Testis (tissue), 5 donors: ENCODE results near the gene POLD4. TPM values are rescaled to one million over a fixed set of nuclear protein-coding genes. Genes with fewer than 3 reads are reported as not detected.
"Not testable (repeated sequence)": the region's sequence is repeated elsewhere in the genome, so short reads cannot be mapped to it uniquely, and the experiment has no call there.

Experiments used
- DNase-seq: peaks from one replicate; pipeline ENCODE4 v3.0.0-alpha.2; 2019
- H3K27ac ChIP-seq, 2 donors: fragments of 200-600 bp; sonication (generic); one replicate each; pipeline ENCODE4 v1.5.1; 2019
- H3K27me3 ChIP-seq: fragments of 200-600 bp; sonication (generic); one replicate; pipeline ENCODE4 v1.5.1; 2019
- H3K36me3 ChIP-seq: fragments of 200-600 bp; sonication (generic); one replicate; pipeline ENCODE4 v1.5.1; 2017; ENCODE audit warnings: low read depth; ENCODE audit errors: missing control alignments
- H3K4me1 ChIP-seq: fragments of 200-600 bp; sonication (generic); one replicate; pipeline ENCODE4 v1.5.1; 2019
- H3K4me3 ChIP-seq, 2 donors: fragments of 200-600 bp; sonication (generic); one replicate each; pipeline ENCODE4 v1.5.1; 2017 to 2019
- H3K9me3 ChIP-seq: fragments of 200-600 bp; sonication (generic); one replicate; pipeline ENCODE4 v1.5.1; 2017
- POLR2A ChIP-seq: fragments of 450-650 bp; IDR thresholded peaks from one replicate; pipeline ENCODE4 v1.6.1; 2017; ENCODE audit warnings: antibody characterized with exemption, mild to moderate bottlenecking, moderate library complexity
- WGBS, 2 donors: methylation state at CpG; one replicate each; pipeline ENCODE4 v1.1.5; 2018; 5-methylcytosine and 5-hydroxymethylcytosine counted together
- intact Hi-C: fragments of 100-400 bp; cut with DNase I; formaldehyde crosslinking; loops from one replicate; pipeline ENCODE4 v1.15.1; 2023; ENCODE audit warnings: low total_unique reads
- long read RNA-seq, 2 donors: transcript quantifications; one replicate each; lab custom pipeline, GENCODE V29; 2026
- polyA plus RNA-seq: library from polyadenylated mRNA; stranded (reverse); fragments of 350-450 nt; fragmentation: Illumina TruSeq; extraction: RNeasy Lipid Tissue Mini Kit (QIAGEN cat#74804); gene quantifications from one replicate; pipeline ENCODE4 v1.2.3, GENCODE V29; 2014; ENCODE audit warnings: low read depth, low replicate concordance; ENCODE audit not compliant: insufficient read depth
- total RNA-seq, 2 donors: library from RNA; depleted of rRNA; stranded (reverse); fragments of >200 nt; gene quantifications; one replicate each; pipeline ENCODE4 v1.2.3, GENCODE V29; 2016
- TF ChIP-seq, protein P1 (sequence below), 3 experiments: fragments of 450-650 bp in 2 of 3; fragments of 200-600 bp in 1 of 3; sonication (generic) in 1 of 3; IDR thresholded peaks; one replicate each; pipeline ENCODE4 v1.5.1; 2016 to 2019; ENCODE audit warnings: antibody characterized with exemption in 3 of 3, mild to moderate bottlenecking in 2 of 3, moderate library complexity in 1 of 3

POLD4 gene
- total RNA-seq (10 to 100 TPM; 53.8 to 59.1 TPM), polyA plus RNA-seq (54.6 TPM)
- long read RNA-seq, donor 1, transcript POLD4-201 (4 exons, 918 nt): major isoform, 17 of 28 reads
- long read RNA-seq, donor 1, transcript POLD4-205 (4 exons, 1,486 nt): minor isoform, 8 of 28 reads
- long read RNA-seq, donor 1, partial matches to known transcripts: 0 of 28 reads
- long read RNA-seq, donor 1, other reads (novel, unspliced or antisense): 0 of 28 reads
- long read RNA-seq, donor 2, transcript POLD4-201 (4 exons, 918 nt): minor isoform, 10 of 25 reads
- long read RNA-seq, donor 2, transcript POLD4-205 (4 exons, 1,486 nt): major isoform, 12 of 25 reads
- long read RNA-seq, donor 2, partial matches to known transcripts: 0 of 25 reads
- long read RNA-seq, donor 2, other reads (novel, unspliced or antisense): 0 of 25 reads

DNA sequence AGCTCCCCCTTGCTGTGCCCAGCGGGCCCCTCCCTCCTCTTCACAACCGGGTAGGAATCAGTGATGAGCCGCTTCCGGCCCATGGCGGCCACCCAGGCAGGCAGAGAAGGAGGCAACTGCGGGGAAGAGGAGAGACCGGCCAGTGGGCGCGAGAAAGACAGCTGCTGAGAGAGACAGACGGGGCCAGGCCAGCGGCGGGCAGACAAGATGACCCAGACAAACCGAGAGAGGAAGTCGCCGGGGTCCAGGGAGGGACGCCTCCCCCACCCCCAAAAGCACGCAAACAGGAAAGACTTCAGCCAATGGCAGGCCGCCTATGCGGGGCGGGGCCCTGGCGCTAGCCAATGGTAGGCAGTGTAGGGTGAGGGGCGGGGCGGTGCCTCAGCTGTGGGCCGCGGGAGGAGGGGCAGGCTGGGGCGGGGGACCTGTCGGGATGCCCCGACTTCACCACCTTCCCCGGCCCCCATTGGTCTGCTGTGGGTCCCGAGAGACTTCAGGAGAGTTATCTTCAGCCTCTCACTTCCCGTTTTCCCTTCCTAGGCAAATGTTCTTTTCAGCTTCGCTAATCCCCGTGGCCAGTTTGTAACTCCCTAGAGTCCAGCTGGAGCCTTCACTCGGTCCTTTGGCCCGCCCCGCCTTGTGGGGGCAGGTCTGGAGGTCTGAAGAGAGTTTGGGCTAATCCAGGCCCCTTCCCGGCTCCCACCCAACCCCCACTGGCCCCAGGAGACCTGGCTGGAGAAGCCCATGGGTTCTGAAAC, at the start of gene POLD4:
TSS of gene POLD4 (minus strand) at position 230 of the 758 bp plus-strand sequence. CDS start at position 83, 147 bp downstream.
- peak; percentile 52 for TF ChIP-seq POLR2A
- TF ChIP-seq, protein P1, sequence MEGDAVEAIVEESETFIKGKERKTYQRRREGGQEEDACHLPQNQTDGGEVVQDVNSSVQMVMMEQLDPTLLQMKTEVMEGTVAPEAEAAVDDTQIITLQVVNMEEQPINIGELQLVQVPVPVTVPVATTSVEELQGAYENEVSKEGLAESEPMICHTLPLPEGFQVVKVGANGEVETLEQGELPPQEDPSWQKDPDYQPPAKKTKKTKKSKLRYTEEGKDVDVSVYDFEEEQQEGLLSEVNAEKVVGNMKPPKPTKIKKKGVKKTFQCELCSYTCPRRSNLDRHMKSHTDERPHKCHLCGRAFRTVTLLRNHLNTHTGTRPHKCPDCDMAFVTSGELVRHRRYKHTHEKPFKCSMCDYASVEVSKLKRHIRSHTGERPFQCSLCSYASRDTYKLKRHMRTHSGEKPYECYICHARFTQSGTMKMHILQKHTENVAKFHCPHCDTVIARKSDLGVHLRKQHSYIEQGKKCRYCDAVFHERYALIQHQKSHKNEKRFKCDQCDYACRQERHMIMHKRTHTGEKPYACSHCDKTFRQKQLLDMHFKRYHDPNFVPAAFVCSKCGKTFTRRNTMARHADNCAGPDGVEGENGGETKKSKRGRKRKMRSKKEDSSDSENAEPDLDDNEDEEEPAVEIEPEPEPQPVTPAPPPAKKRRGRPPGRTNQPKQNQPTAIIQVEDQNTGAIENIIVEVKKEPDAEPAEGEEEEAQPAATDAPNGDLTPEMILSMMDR (IDR thresholded peaks at IDR 0.05): no peak
- Histone ChIP-seq H3K4me1 (peaks cover 43% of the 10 kb centered on the region), H3K27me3 (no peaks in the 10 kb centered on the region), H3K4me3 (peak within 1 kb of the TSS; percentile 72 to 78), H3K27ac (peak within 1 kb of the TSS; percentile 95 to 97), H3K9me3 (no peaks in the 10 kb centered on the region), H3K36me3 (no peaks in the 10 kb centered on the region)
- WGBS, 2 donors: 0 to 1% methylated on average over 27 to 36 of the region's 37 CpGs
- intact Hi-C loops: loop anchor here (5.0 kb wide), 1 partner anchor 34 kb away; no protein-coding TSS in a partner anchor
- peak; percentile 99 for DNase-seq

DNA sequence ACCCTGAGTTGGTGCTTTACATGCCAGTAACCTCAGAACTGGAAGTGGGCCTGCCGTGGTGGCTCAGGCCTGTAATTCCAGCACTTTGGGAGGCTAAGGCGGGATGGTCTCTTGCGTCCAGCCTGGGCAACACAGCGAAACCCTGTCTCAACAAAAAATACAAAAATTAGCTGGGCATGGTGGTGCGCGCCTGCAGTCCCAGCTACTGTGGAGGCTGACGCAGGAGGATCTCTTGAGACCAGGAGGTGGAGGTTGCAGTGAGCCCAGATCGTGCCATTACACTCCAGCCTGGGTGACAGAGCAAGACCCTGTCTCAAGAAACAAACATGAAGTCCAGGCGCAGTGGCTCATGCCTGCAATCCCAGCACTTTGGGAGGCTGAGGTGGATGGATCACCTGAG, 49.7 kb upstream of the POLD4 start:
- intact Hi-C loops: loop anchor here (10.0 kb wide), 1 partner anchor 82 kb away; the partner anchor contains the start of gene AIP

DNA sequence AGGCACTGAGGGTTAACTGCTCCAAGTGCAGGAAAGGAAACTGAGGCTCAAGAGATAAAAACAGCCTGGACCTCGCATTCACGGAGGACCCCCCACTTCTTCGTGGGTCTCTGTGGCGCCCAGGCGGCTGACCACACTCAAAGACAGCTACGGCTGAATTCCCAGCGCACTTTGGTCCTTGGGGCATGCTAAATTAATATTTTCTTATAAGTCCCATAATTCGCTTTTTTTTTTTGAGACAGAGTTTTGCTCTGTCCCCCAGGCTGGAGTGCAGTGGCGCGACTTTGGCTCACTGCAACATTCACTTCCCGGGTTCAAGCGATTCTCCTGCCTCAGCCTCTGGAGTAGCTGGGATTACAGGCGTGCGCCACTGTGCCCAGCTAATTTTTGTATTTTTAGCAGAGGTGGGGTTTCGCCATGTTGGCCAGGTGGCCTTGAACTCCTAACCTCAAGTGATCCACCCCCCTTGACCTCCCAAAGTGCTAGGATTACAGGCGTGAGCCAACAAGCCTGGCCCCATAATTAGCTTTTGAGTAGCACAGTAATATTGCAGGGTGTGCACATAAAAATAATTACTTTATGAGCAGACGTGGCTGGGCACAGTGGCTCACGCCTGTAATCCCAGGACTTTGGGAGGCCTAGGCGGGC, 49.0 kb upstream of the POLD4 start:
- H3K36me3 ChIP-seq, DNase-seq, H3K9me3 ChIP-seq, H3K27me3 ChIP-seq: not testable (repeated sequence)
- H3K27ac ChIP-seq: peak overlapping the region; percentile 66 to 92
- 30 to 52% methylated on average over 17 to 19 of the region's 19 CpGs for whole genome bisulfite sequencing, 2 donors
- peaks cover 16% of the 10 kb centered on the region for H3K4me1 ChIP-seq
- intact Hi-C loops: loop anchor here (10.0 kb wide), 1 partner anchor 82 kb away; the partner anchor contains the start of gene AIP
- H3K4me3 ChIP-seq: peak overlapping the region; percentile 11 to 88

More for the DNA sequence above, 49.7 kb upstream of the POLD4 start:
- H3K4me3 ChIP-seq, H3K27ac ChIP-seq, H3K9me3 ChIP-seq, DNase-seq, H3K27me3 ChIP-seq, H3K36me3 ChIP-seq: not testable (repeated sequence)
- H3K4me1 ChIP-seq: peaks cover 16% of the 10 kb centered on the region
- WGBS, 2 donors: 94% methylated on average over 8 to 9 of the region's 9 CpGs

DNA sequence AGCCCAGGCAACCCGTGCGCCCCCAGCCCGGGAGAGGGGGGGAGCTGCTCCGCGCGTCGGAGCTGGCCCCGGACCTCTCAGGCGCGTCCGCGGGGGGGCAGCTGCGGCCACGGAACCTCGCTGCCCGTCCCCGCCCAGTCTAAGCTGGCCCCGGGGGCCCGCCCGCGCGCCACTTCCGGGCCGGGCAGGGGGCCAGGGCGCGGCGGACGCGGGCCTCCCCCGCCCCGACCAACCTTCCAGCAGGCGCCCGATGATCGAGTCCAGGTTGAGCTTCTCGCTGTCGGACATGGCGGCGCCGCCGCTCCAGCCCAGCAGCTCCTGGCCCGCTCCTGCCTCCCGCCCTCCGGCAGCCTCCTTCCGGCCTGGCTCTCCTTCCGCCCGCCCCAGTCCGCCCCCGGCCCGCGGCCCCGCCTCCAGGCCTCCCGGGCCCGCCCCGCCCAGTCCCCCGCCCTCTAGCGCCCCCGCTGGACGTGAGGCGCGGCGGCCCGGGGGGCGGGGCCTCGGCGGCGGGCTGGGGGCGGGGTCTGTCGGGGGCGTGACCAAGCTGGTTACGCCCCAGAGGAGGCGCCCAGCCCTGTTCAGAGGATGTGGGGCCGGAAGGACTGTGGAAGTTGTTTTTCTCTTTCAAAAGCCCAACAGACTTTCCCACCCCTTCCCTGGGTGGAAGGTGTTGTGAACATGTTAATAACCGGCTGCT, 48.3 kb upstream of the POLD4 start, which contains the start of gene PPP1CA:
TSS of gene PPP1CA (minus strand) at position 364 of the 697 bp plus-strand sequence. CDS start at position 288, 76 bp downstream.
- Histone ChIP-seq H3K4me1 (peaks cover 16% of the 10 kb centered on the region), H3K27me3 (no peaks in the 10 kb centered on the region), H3K4me3 (peak within 1 kb of the TSS; percentile 88 to 93), H3K9me3 (no peaks in the 10 kb centered on the region), H3K27ac (peak within 1 kb of the TSS; percentile 85 to 92), H3K36me3 (no peaks in the 10 kb centered on the region)
- 0 to 1% methylated on average over 4 to 39 of the region's 73 CpGs for WGBS, 2 donors
- intact Hi-C loops: loop anchor here (10.0 kb wide), 1 partner anchor 83 kb away; the partner anchor contains the start of gene AIP
- no peak for TF ChIP-seq POLR2A
- TF ChIP-seq, protein P1 (IDR thresholded peaks at IDR 0.05): peak in 2 of 3 experiments; percentile 2 to 68
- DNase-seq: peak; percentile 92

DNA sequence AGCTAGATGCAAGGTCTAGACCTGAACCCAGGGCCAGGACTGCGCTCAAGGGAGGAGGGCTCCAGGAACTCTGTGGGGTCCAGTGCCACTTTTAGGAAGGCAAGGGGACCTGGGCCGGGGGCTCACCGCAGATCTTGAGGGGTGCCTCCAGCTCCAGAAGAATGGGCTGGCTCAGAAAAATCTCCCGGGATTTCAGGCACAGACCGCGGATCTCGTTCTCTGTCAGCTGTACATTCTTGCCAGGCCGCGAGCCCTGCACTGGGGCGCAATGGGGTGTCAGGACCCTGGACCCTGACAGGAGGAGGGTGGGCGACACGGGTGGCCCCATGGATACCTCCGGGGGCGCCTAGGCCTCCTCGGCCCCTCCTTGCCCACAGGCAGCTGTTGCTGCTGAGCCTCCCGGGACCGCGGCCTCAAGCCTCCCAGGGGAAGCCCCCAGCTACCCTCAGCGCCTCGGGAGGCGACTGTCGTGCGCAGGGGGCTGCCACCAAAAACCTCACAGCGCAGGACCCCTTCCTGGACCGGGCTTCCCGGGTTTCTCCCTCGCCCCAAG, 47.7 kb upstream of the POLD4 start:
- intact Hi-C loops: loop anchor here (10.0 kb wide), 1 partner anchor 84 kb away; the partner anchor contains the start of gene AIP
- WGBS, 2 donors: 10% methylated on average over 7 of the region's 27 CpGs; no CpG with 5 or more reads in 1 of the 2 donors
- Histone ChIP-seq H3K36me3 (no peaks in the 10 kb centered on the region), H3K9me3 (no peaks in the 10 kb centered on the region), H3K27ac (peak overlapping the region; percentile 85 to 92), H3K4me3 (peak overlapping the region; percentile 88 to 93), H3K27me3 (no peaks in the 10 kb centered on the region), H3K4me1 (peaks cover 16% of the 10 kb centered on the region)
- no peak for TF ChIP-seq POLR2A
- TF ChIP-seq, protein P1 (IDR thresholded peaks at IDR 0.05): no peak
- DNase-seq: no peak
